Neuron (in vitro differentiated cells): Measurements from ENCODE around the gene KRTAP5-3.

Source experiments
- H2AFZ ChIP-seq: one replicate; pipeline ENCODE4 v1.6.1; 2013; ENCODE audit warnings: low read depth, mild to moderate bottlenecking, inconsistent platforms, low read length, moderate library complexity
- H3K27me3 ChIP-seq: one replicate; pipeline ENCODE4 v1.6.1; 2013; ENCODE audit warnings: low read length; ENCODE audit not compliant: insufficient read depth
- H3K36me3 ChIP-seq: one replicate; pipeline ENCODE4 v1.6.1; 2013; ENCODE audit warnings: low read length; ENCODE audit not compliant: insufficient read depth
- H3K4me1 ChIP-seq: one replicate; pipeline ENCODE4 v1.6.1; 2013; ENCODE audit warnings: low read length; ENCODE audit not compliant: insufficient read depth
- H3K4me3 ChIP-seq: 2 replicates; pipeline ENCODE4 v1.5.1; 2013; ENCODE audit warnings: mild to moderate bottlenecking, low read length, moderate library complexity
- H3K9me3 ChIP-seq: one replicate; pipeline ENCODE4 v1.6.1; 2013; ENCODE audit warnings: low read length

The KRTAP5-3 gene

GRCh38 chr11:1639102-1639620 lies 30.9 kb upstream of the KRTAP5-3 start:
- Histone ChIP-seq H3K27me3 (peaks cover 31% of the 10 kb centered on the region), H3K36me3 (no peaks in the 10 kb centered on the region), H3K9me3 (no peaks in the 10 kb centered on the region), H2AFZ (no peak overlapping the region), H3K4me3 (no peak overlapping the region), H3K4me1 (no peaks in the 10 kb centered on the region)

- H3K27me3 ChIP-seq = peaks cover 28% of the 10 kb centered on the region
- no peak overlapping the region for H3K4me3 ChIP-seq
Measured at GRCh38 chr11:1638344-1638743, 30.1 kb upstream of the KRTAP5-3 start.

GRCh38 chr11:1637628-1638027 lies 29.4 kb upstream of the KRTAP5-3 start:
- no peak overlapping the region for H2AFZ ChIP-seq
- no peak overlapping the region for H3K4me3 ChIP-seq
- H3K27me3 ChIP-seq = peaks cover 22% of the 10 kb centered on the region
- H3K4me1 ChIP-seq = no peaks in the 10 kb centered on the region
- no peaks in the 10 kb centered on the region for H3K36me3 ChIP-seq
- no peaks in the 10 kb centered on the region for H3K9me3 ChIP-seq

More at GRCh38 chr11:1638344-1638743, 30.1 kb upstream of the KRTAP5-3 start:
- no peaks in the 10 kb centered on the region for H3K9me3 ChIP-seq
- H3K36me3 ChIP-seq = no peaks in the 10 kb centered on the region
- no peaks in the 10 kb centered on the region for H3K4me1 ChIP-seq
- H2AFZ ChIP-seq = no peak overlapping the region

GRCh38 chr11:1636291-1636950 lies 28.2 kb upstream of the KRTAP5-3 start:
- H3K27me3 ChIP-seq = peaks cover 26% of the 10 kb centered on the region
- no peaks in the 10 kb centered on the region for H3K36me3 ChIP-seq
- H3K4me1 ChIP-seq = no peaks in the 10 kb centered on the region
- no peak overlapping the region for H2AFZ ChIP-seq
- H3K4me3 ChIP-seq = no peak overlapping the region
- no peaks in the 10 kb centered on the region for H3K9me3 ChIP-seq

- Histone ChIP-seq H3K4me3 (no peak overlapping the region), H3K4me1 (peaks cover 2% of the 10 kb centered on the region), H3K36me3 (no peaks in the 10 kb centered on the region), H3K9me3 (no peaks in the 10 kb centered on the region), H3K27me3 (peaks cover 21% of the 10 kb centered on the region), H2AFZ (no peak overlapping the region)
Measured at GRCh38 chr11:1633864-1634263, 25.6 kb upstream of the KRTAP5-3 start.

GRCh38 chr11:1632053-1632714 lies 23.9 kb upstream of the KRTAP5-3 start:
- Histone ChIP-seq H3K4me3 (no peak overlapping the region), H2AFZ (no peak overlapping the region), H3K4me1 (peaks cover 2% of the 10 kb centered on the region), H3K27me3 (peaks cover 18% of the 10 kb centered on the region), H3K36me3 (no peaks in the 10 kb centered on the region), H3K9me3 (no peaks in the 10 kb centered on the region)

GRCh38 chr11:1631066-1631568 lies 22.9 kb upstream of the KRTAP5-3 start:
- H3K36me3 ChIP-seq = no peaks in the 10 kb centered on the region
- H2AFZ ChIP-seq = no peak overlapping the region
- no peaks in the 10 kb centered on the region for H3K9me3 ChIP-seq
- H3K27me3 ChIP-seq = peaks cover 14% of the 10 kb centered on the region
- H3K4me1 ChIP-seq = peaks cover 2% of the 10 kb centered on the region
- H3K4me3 ChIP-seq = no peak overlapping the region

GRCh38 chr11:1630271-1630670 lies 22.0 kb upstream of the KRTAP5-3 start:
- no peaks in the 10 kb centered on the region for H3K9me3 ChIP-seq
- H3K4me3 ChIP-seq = no peak overlapping the region
- H3K36me3 ChIP-seq = no peaks in the 10 kb centered on the region
- H3K4me1 ChIP-seq = peaks cover 2% of the 10 kb centered on the region
- no peak overlapping the region for H2AFZ ChIP-seq
- H3K27me3 ChIP-seq = peaks cover 20% of the 10 kb centered on the region

- no peak within 1 kb of the TSS for H3K4me3 ChIP-seq
- no peaks in the 10 kb centered on the region for H3K36me3 ChIP-seq
- H3K9me3 ChIP-seq = no peaks in the 10 kb centered on the region
- no peak within 1 kb of the TSS for H2AFZ ChIP-seq
- peaks cover 23% of the 10 kb centered on the region for H3K27me3 ChIP-seq
- H3K4me1 ChIP-seq = peaks cover 2% of the 10 kb centered on the region
Measured at GRCh38 chr11:1629326-1630185, 21.3 kb upstream of the KRTAP5-3 start, which contains the start of gene KRTAP5-5. KRTAP5-5 (plus strand) TSS chr11:1629775; CDS start chr11:1629841, 66 bp downstream.

GRCh38 chr11:1628506-1629325 lies 20.5 kb upstream of the KRTAP5-3 start:
- H3K9me3 ChIP-seq = no peaks in the 10 kb centered on the region
- peaks cover 2% of the 10 kb centered on the region for H3K4me1 ChIP-seq
- no peak overlapping the region for H2AFZ ChIP-seq
- no peak overlapping the region for H3K4me3 ChIP-seq
- H3K27me3 ChIP-seq = peaks cover 23% of the 10 kb centered on the region
- H3K36me3 ChIP-seq = no peaks in the 10 kb centered on the region

- H3K4me1 ChIP-seq = peaks cover 2% of the 10 kb centered on the region
- H2AFZ ChIP-seq = no peak overlapping the region
- no peaks in the 10 kb centered on the region for H3K36me3 ChIP-seq
- no peak overlapping the region for H3K4me3 ChIP-seq
- no peaks in the 10 kb centered on the region for H3K9me3 ChIP-seq
- peaks cover 11% of the 10 kb centered on the region for H3K27me3 ChIP-seq
Measured at GRCh38 chr11:1625541-1625940, 17.3 kb upstream of the KRTAP5-3 start.

GRCh38 chr11:1624621-1625020 lies 16.4 kb upstream of the KRTAP5-3 start:
- H3K9me3 ChIP-seq = no peaks in the 10 kb centered on the region

More at GRCh38 chr11:1624621-1625020, 16.4 kb upstream of the KRTAP5-3 start:
- peaks cover 9% of the 10 kb centered on the region for H3K27me3 ChIP-seq
- H3K4me1 ChIP-seq = peaks cover 2% of the 10 kb centered on the region
- H3K36me3 ChIP-seq = no peaks in the 10 kb centered on the region
- H2AFZ ChIP-seq = no peak overlapping the region
- no peak overlapping the region for H3K4me3 ChIP-seq
